PC-3 (cell line): ENCODE measurements around the gene SRGAP2C. TPM values are rescaled to one million over a fixed set of nuclear protein-coding genes. Genes with fewer than 3 reads are reported as not detected.
A peak's percentile ranks its signal among the peaks of the same experiment; 100 is the strongest.
"Not testable (repeated sequence)": the region's sequence is repeated elsewhere in the genome, so short reads cannot be mapped to it uniquely, and the experiment has no call there.

Source experiments
- ATAC-seq: fragments of 200-7000 bp; cut with Tn5 transposase; 2 replicates; pipeline ENCODE4 v1.9.1; 2020; ENCODE audit warnings: mild to moderate bottlenecking, moderate library complexity
- BruUV-seq: library from RNA; stranded (reverse); fragments of 400-500 nt; replicated peaks from 2 replicates; lab custom pipeline; 2021; lab: Mats Ljungman, UMichigan
- CTCF ChIA-PET: fragments of 300-600 bp; sonication (Branson Sonifier 250); formaldehyde crosslinking; loops from one replicate; lab custom pipeline; 2022; ENCODE audit warnings: antibody characterized with exemption; lab: Charles Lee
- POLR2A ChIA-PET: fragments of 300-600 bp; sonication (Branson Sonifier 250); formaldehyde crosslinking; loops from one replicate; lab custom pipeline; 2022; ENCODE audit warnings: antibody characterized with exemption; ENCODE audit not compliant: unreplicated experiment; lab: Charles Lee
- DNase-seq: peaks from one replicate; pipeline ENCODE4 v3.0.0-alpha.2; 2015
- H2AFZ ChIP-seq: fragments of 300-600 bp; sonication (generic); 2 replicates; pipeline ENCODE4 v1.6.0; 2016; ENCODE audit warnings: antibody characterized with exemption, low read length
- H3F3A ChIP-seq: fragments of 300-600 bp; sonication (generic); one replicate; pipeline ENCODE4 v1.6.0; 2017; ENCODE audit warnings: antibody characterized with exemption, low read length, control low read depth, mild to moderate bottlenecking; ENCODE audit not compliant: unreplicated experiment
- H3K27ac ChIP-seq: fragments of 300-600 bp; sonication (generic); 2 replicates; pipeline ENCODE4 v1.5.1; 2016; ENCODE audit warnings: mild to moderate bottlenecking, low read length
- H3K27me3 ChIP-seq: fragments of 300-600 bp; sonication (generic); 2 replicates; pipeline ENCODE4 v1.6.1; 2016; ENCODE audit warnings: low read length, mixed read lengths
- H3K36me3 ChIP-seq: fragments of 300-600 bp; sonication (generic); 2 replicates; pipeline ENCODE4 v1.6.1; 2016; ENCODE audit warnings: low read depth, mixed run types, low read length, mixed read lengths
- H3K4me1 ChIP-seq: fragments of 300-600 bp; sonication (generic); 2 replicates; pipeline ENCODE4 v1.5.1; 2016; ENCODE audit warnings: low read length; ENCODE audit not compliant: insufficient read depth
- H3K4me2 ChIP-seq: fragments of 300-600 bp; sonication (generic); 2 replicates; pipeline ENCODE4 v1.6.0; 2016; ENCODE audit warnings: low read length
- H3K4me3 ChIP-seq: fragments of 300-600 bp; sonication (generic); 2 replicates; pipeline ENCODE4 v1.5.1; 2016; ENCODE audit warnings: mild to moderate bottlenecking, low read length, mixed read lengths
- H3K79me2 ChIP-seq: fragments of 300-600 bp; sonication (generic); 2 replicates; pipeline ENCODE4 v1.6.1; 2017; ENCODE audit warnings: low read length, mixed read lengths
- H3K9ac ChIP-seq: fragments of 300-600 bp; sonication (generic); 2 replicates; pipeline ENCODE4 v1.6.0; 2016; ENCODE audit warnings: mild to moderate bottlenecking, low read length
- H3K9me2 ChIP-seq: fragments of 300-600 bp; sonication (generic); replicated peaks from 2 replicates; pipeline ENCODE4 v1.6.1; 2016; ENCODE audit warnings: mixed run types, low read length, mixed read lengths
- H3K9me3 ChIP-seq: fragments of 300-600 bp; sonication (generic); 2 replicates; pipeline ENCODE4 v1.6.1; 2016; ENCODE audit warnings: low read length, mixed read lengths
- H4K20me1 ChIP-seq: fragments of 300-600 bp; sonication (generic); 2 replicates; pipeline ENCODE4 v1.6.1; 2016; ENCODE audit warnings: low read length, mixed read lengths
- intact Hi-C: fragments of 100-400 bp; cut with micrococcal nuclease; formaldehyde crosslinking; loops from 2 replicates; pipeline ENCODE4 v1.9.0; 2023
- total RNA-seq: library from RNA; depleted of rRNA; stranded (reverse); fragments of >200 nt; gene quantifications from 2 replicates; pipeline ENCODE4 v1.2.3, GENCODE V29; 2014

Gene SRGAP2C
- total RNA-seq, 1 experiment from 2014 or later, result 7.6 TPM

- H3F3A ChIP-seq, CTCF ChIA-PET, H3K4me3 ChIP-seq, POLR2A ChIA-PET, H3K4me1 ChIP-seq, H2AFZ ChIP-seq, H3K9me2 ChIP-seq, H3K27me3 ChIP-seq, H3K27ac ChIP-seq, H3K79me2 ChIP-seq, H3K4me2 ChIP-seq, BruUV-seq, H3K9ac ChIP-seq, H3K36me3 ChIP-seq, H3K9me3 ChIP-seq, H4K20me1 ChIP-seq, DNase-seq, ATAC-seq, intact Hi-C loops: not testable (repeated sequence)
Observed at GRCh38 chr1:121279548-121279898, 94.7 kb downstream of the SRGAP2C start.

- ATAC-seq, BruUV-seq, CTCF ChIA-PET: not testable (repeated sequence)
Observed at GRCh38 chr1:121280699-121281317, 96.0 kb downstream of the SRGAP2C start.

GRCh38 chr1:121281480-121281879 lies 96.7 kb downstream of the SRGAP2C start:
- H4K20me1 ChIP-seq, H3K9me3 ChIP-seq, H3K4me2 ChIP-seq, H3K4me1 ChIP-seq, H3K36me3 ChIP-seq, BruUV-seq, DNase-seq, H3K79me2 ChIP-seq, H3K4me3 ChIP-seq, CTCF ChIA-PET, ATAC-seq, H3K27me3 ChIP-seq, H3K27ac ChIP-seq, intact Hi-C loops, H3K9ac ChIP-seq, H2AFZ ChIP-seq, POLR2A ChIA-PET, H3F3A ChIP-seq, H3K9me2 ChIP-seq: not testable (repeated sequence)

More at GRCh38 chr1:121280699-121281317, 96.0 kb downstream of the SRGAP2C start:
- H4K20me1 ChIP-seq, H2AFZ ChIP-seq, H3K9me3 ChIP-seq, H3K27me3 ChIP-seq, DNase-seq, H3K4me1 ChIP-seq, H3K4me2 ChIP-seq, POLR2A ChIA-PET, intact Hi-C loops, H3K9me2 ChIP-seq, H3K27ac ChIP-seq, H3K9ac ChIP-seq, H3K36me3 ChIP-seq, H3K4me3 ChIP-seq, H3K79me2 ChIP-seq, H3F3A ChIP-seq: not testable (repeated sequence)

GRCh38 chr1:121283587-121284180 lies 98.9 kb downstream of the SRGAP2C start:
- CTCF ChIA-PET, H3F3A ChIP-seq, H3K4me2 ChIP-seq, POLR2A ChIA-PET, H2AFZ ChIP-seq, H3K4me1 ChIP-seq, intact Hi-C loops, H4K20me1 ChIP-seq, H3K9me3 ChIP-seq, H3K36me3 ChIP-seq, H3K79me2 ChIP-seq, H3K27me3 ChIP-seq, H3K9ac ChIP-seq, H3K27ac ChIP-seq, BruUV-seq, H3K9me2 ChIP-seq, H3K4me3 ChIP-seq: not testable (repeated sequence)
- ATAC-seq (peak; percentile 57), DNase-seq (peak; percentile 4)

DNA sequence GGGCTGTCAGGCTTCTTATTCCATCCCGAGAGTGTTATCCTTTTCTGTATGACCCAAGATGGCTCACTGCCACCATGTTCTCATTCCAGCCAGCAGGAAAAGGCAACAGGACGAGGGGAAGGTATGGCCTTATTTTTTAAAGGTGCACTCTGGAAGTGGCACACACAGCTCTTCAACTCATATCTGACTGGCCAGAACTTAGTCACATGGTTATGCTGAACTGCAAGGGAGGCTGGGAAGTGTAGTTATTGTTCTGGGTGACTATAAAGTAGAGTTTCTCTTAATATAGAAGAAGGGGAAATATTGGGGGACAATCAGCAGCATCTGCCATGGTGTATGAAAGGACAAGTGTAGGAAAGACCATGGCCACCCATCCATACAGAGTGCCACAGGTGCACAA lies 107.8 kb downstream of the SRGAP2C start:
- H3K36me3 ChIP-seq, H3K4me3 ChIP-seq, intact Hi-C loops, H3K27ac ChIP-seq, H3K9ac ChIP-seq, H2AFZ ChIP-seq, H3K4me1 ChIP-seq, H3K9me2 ChIP-seq, ATAC-seq, POLR2A ChIA-PET, H4K20me1 ChIP-seq, H3F3A ChIP-seq, H3K27me3 ChIP-seq, CTCF ChIA-PET, H3K79me2 ChIP-seq, H3K9me3 ChIP-seq, H3K4me2 ChIP-seq, BruUV-seq, DNase-seq: not testable (repeated sequence)

- H3K36me3 ChIP-seq, BruUV-seq, H3K9me3 ChIP-seq, ATAC-seq, H3K4me3 ChIP-seq, H3K9me2 ChIP-seq, POLR2A ChIA-PET, H3K27ac ChIP-seq, H3K79me2 ChIP-seq, CTCF ChIA-PET, DNase-seq, H3K4me1 ChIP-seq, H4K20me1 ChIP-seq, H2AFZ ChIP-seq, intact Hi-C loops, H3F3A ChIP-seq, H3K9ac ChIP-seq, H3K27me3 ChIP-seq, H3K4me2 ChIP-seq: not testable (repeated sequence)
Observed at GRCh38 chr1:121293263-121294204, 108.8 kb downstream of the SRGAP2C start.
